GM10266 (cell line): ENCODE data around the gene MLEC.
"Not testable (repeated sequence)": the region's sequence is repeated elsewhere in the genome, so short reads cannot be mapped to it uniquely, and the experiment has no call there.

Experiments
- DNase-seq: peaks from one replicate; pipeline ENCODE4 v3.0.0; 2012; ENCODE audit errors: extremely low spot score
- TF ChIP-seq, protein P1 (sequence below): IDR thresholded peaks from 2 replicates; pipeline ENCODE4 v1.5.1; 2012; ENCODE audit warnings: mild to moderate bottlenecking, low read depth; ENCODE audit not compliant: control insufficient read depth, insufficient read depth; ENCODE audit errors: missing control alignments

MLEC gene

DNA sequence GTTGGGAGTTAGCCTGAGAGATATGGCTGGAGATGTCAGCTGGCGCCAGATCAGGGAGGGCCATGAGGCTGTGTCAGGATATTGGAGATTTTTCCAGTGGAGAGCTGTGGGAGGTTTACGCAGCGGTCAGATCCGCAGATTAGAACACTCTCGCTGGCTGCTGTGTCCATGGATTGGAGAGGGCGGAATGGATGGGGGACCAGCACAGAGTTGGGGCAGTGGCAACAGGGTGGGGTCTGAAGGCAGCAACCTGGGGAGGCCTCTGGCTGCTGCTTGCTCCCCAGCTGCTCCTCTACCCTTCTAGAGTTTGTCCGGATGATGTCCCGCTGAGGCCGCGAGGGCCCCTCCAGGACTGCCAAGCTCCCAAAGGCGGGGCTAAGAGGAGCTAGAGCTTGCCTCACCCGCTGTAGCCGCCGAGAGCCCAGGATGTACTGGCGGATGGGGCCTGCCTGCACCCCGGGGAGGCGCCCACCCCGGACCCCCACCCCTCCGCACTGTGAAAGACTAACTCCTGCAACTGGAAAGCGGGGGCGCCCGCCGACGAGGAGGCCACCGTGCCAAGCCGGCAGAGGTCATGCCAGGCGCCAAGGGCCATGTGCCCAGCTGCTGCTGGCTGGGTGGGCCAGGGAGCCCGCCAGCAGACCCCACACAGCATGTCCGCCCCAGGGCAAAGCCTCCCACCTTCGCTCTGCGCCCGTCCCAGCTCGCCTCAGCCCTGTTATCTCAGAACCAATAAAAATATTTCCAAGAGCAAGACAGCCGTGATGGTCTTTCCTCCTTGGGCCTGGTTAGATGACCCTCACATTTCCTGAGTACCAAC lies 20.2 kb upstream of the MLEC start:
- TF ChIP-seq, protein P1, sequence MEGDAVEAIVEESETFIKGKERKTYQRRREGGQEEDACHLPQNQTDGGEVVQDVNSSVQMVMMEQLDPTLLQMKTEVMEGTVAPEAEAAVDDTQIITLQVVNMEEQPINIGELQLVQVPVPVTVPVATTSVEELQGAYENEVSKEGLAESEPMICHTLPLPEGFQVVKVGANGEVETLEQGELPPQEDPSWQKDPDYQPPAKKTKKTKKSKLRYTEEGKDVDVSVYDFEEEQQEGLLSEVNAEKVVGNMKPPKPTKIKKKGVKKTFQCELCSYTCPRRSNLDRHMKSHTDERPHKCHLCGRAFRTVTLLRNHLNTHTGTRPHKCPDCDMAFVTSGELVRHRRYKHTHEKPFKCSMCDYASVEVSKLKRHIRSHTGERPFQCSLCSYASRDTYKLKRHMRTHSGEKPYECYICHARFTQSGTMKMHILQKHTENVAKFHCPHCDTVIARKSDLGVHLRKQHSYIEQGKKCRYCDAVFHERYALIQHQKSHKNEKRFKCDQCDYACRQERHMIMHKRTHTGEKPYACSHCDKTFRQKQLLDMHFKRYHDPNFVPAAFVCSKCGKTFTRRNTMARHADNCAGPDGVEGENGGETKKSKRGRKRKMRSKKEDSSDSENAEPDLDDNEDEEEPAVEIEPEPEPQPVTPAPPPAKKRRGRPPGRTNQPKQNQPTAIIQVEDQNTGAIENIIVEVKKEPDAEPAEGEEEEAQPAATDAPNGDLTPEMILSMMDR = no peak
- DNase-seq = no peak

DNA sequence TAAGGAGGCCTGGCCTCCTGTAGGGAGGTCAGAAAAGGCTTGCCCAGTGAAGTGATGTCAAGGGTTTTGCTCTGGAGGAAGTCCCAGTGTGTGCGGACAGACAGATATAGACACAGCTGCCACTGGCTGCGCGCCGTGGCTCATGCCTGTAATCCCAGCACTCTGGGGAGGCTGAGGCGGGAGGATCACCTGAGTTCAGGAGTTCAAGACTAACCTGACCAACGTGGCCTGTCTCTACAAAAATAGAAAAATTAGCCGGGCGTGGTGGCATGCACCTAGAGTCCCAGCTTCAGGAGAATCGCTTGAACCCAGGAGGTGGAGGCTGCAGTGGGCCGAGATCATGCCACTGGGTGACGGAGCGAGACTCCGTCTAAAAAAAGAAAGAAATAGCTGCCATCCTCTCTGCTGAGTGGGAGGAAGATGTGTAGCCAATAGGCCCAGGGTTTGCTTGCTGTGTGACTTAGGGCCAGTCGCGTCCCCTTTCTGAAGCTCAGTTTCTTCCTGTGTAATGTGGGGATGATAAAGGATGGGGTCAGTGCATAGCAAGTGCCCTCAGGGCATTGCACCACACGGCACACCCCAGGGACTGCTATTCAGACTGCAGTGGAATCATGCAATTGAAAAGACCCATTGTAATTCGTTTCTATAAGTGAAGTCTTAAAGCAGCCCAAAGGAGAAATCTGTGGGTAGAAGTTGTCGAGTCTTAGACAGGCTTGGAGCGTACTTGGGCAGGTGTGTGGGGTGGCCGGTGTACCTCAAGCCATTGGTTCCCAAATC lies 18.7 kb upstream of the MLEC start:
- DNase-seq = no peak
- TF ChIP-seq, protein P1 = no peak

DNA sequence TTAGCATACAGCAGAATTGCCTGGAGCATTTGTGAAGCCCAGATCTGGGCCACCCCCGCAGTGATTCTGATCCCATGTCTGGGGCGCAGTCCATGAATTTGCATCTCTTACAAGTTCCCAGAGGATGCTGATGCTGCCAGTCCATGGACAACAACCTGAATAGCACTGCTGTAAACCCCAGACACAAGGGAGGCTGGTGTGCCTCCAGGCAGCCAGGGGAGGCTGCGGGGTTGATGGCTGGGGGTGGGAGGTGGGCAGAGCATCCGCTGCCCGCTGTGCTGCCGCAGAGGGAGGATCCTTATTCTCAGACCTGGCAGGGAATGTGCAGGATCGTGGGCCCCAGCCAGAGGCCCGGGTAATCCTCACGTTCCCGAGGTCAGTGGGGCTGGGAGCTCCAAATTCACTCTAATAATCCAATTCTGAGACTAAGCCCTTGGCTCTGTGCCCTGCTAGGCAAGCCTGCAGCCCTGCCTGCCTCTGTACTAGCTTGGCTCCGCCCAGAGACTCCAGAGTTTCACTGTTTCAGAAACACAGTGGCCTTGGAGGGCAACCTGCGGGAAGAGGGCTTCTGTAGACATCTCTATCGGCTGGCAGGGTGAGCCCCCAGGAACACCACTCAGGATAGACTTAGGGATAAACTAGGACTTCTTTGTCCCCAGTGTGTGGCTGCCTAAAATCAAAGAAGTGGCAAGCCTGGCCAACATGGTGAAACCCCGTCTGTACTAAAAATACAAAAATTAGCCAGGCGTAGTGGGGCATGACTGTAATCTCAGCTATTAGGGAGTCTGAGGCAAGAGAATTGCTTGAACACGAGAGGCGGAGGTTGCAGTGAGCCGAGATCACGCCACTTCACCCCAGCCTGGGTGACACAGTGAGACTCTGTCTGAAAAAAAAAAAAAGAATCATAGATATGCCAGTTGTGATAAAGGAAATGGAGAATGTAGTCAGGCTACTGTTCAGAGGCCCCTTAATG lies 17.8 kb upstream of the MLEC start:
- DNase-seq = peak; percentile 52
- TF ChIP-seq, protein P1 = no peak

DNA sequence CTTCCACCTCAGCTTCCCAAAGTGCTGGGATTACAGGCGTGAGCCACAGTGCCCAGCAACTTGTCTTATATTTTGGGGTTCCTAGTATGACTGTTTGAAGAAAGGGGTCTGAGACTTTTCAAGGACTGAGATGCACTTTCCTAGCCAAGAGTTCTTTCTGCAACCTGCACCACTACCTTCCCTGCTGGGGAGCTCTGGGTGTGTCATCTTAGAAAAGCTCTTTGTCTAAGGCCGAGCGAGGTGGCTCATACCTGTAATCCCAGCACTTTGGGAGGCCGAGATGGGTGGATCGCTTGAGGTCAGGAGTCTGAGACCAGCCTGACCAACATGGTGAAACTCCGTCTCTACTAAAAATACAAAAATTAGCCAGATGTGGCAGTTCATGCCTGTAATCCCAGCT lies 16.7 kb upstream of the MLEC start:
- DNase-seq = not testable (repeated sequence)

DNA sequence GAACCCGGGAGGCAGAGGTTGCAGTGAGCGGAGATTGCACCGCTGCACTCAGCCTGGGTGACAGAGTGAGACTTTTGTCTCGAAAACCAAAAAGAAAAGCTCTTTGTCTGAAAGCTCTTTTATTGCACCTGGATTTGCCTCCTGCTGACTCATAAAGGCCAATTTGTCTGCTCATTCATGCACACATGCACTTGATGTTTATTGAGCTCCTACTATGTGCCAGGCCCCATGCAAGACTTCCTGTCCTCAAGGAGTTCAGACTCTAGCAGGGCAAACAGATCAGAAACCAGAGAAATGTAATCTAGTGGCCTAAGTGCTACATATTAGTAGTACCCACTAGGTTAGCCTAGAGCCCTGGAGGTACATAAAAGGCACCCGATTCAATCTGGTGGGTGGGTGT lies 16.3 kb upstream of the MLEC start:
- no peak for DNase-seq
- TF ChIP-seq, protein P1 = no peak

DNA sequence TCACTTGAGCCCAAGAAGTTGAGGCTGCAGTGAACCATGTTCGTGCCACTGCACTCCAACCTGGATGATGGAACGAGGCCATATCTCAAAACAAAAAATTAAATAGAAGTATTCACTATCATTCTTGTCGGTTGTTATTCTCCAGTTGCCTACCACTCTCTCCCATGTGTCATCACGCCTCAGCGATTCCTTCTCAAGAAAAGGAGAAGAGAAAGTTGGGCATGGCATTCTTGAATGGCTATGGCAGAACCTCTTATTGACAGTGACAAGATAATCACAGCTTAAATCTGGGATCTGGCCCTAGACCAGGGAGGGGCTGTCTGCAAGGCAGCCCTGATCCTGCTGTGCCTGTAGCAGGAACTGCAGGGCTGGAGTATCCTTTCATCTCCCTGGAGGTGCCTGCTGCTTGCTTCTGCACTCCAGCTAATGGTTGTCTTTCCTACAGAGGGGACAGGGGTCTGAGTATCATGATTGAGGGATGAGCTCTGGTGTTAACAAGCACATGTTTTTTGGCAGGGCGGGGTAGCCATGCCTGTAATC lies 12.8 kb upstream of the MLEC start:
- DNase-seq = no peak
- TF ChIP-seq, protein P1 = no peak

DNA sequence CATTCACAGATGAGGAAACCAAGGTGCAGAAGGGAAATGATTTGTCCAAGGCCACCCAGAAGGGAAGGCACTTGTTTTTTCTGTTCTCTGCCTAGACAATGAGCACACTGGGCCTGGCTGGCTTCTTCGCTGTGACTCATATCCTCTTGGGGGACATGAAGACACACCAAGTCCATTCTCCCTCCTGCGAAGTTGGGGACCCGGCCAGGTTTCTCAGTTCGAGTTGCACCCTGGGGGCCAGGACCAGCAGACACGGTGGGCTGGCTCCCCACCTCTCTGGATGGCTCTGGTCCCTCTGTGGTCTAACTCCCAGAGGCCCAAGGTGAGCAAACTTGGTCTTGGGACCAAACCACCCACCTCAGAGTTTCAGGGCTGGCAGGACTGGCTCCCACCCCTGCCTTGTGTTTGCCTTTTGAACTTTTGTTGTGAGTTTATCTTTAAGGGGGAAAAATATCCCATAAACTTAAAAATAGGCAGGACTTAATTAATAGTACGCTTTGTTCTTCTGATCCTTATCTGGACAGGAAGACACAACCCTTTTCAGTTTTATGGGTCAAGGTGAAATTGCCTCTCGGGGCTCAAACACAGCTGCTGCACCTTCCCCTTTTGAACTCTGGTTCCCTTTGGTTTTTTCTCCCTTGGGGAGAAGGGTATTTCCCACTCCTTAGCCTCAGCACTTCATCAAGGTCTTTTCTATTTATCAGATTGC lies 9.0 kb upstream of the MLEC start:
- peak; percentile 68 for DNase-seq
- TF ChIP-seq, protein P1 = no peak
